HCT116 (cell line): ENCODE data around the gene NOTCH1.

ENCODE experiments used
- CTCF ChIP-seq, 3 experiments: fragments of 200-600 bp in 1 of 3; sonication (generic) in 1 of 3; IDR thresholded peaks in 2 of 3; conservative IDR thresholded peaks in 1 of 3; 2 replicates each; pipeline ENCODE4 v1.5.1; 2012 to 2017; ENCODE audit warnings: low read depth in 2 of 3, low read length in 2 of 3, antibody characterized with exemption in 1 of 3, borderline replicate concordance in 1 of 3, control low read depth in 1 of 3, mild to moderate bottlenecking in 1 of 3, mixed read lengths in 1 of 3, mixed run types in 1 of 3, moderate library complexity in 1 of 3; ENCODE audit not compliant: insufficient read depth in 1 of 3
- EZH2 ChIP-seq: fragments of 200-600 bp; sonication (generic); IDR thresholded peaks from 2 replicates; pipeline ENCODE4 v1.6.1; 2017; ENCODE audit warnings: antibody characterized with exemption, mixed run types
- EZH2phosphoT487 ChIP-seq: fragments of 200-600 bp; IDR thresholded peaks from 2 replicates; pipeline ENCODE4 v1.6.1; 2018; ENCODE audit warnings: antibody characterized with exemption, borderline replicate concordance
- JUND ChIP-seq: IDR thresholded peaks from 2 replicates; pipeline ENCODE4 v1.6.1; 2012
- POLR2A ChIP-seq: IDR thresholded peaks from 2 replicates; pipeline ENCODE4 v1.7.0; 2011; ENCODE audit warnings: borderline replicate concordance; ENCODE audit not compliant: insufficient read depth, insufficient read length; ENCODE audit errors: extremely low read depth
- POLR2AphosphoS5 ChIP-seq: IDR thresholded peaks from 2 replicates; pipeline ENCODE4 v1.6.1; 2011; ENCODE audit warnings: mild to moderate bottlenecking, low read depth, low read length, moderate library complexity
- TCF7L2 ChIP-seq: IDR thresholded peaks from 2 replicates; pipeline ENCODE4 v1.7.0; 2011; ENCODE audit warnings: borderline replicate concordance, inconsistent platforms; ENCODE audit not compliant: insufficient read depth, insufficient read length; ENCODE audit errors: extremely low read depth
- ZNF274 ChIP-seq: fragments of 200-500 bp; sonication (Bioruptor generic); IDR thresholded peaks from 2 replicates; pipeline ENCODE4 v1.6.1; 2014; ENCODE audit warnings: mild to moderate bottlenecking, low read depth, low read length, inconsistent platforms
- TF ChIP-seq, protein P1 (sequence below): IDR thresholded peaks from 2 replicates; pipeline ENCODE4 v1.6.1; 2011; ENCODE audit warnings: mild to moderate bottlenecking, low read length, moderate library complexity; ENCODE audit not compliant: insufficient replicate concordance; ENCODE audit errors: extremely low read depth
- TF ChIP-seq, protein P2 (sequence below): IDR thresholded peaks from 2 replicates; pipeline ENCODE4 v1.6.1; 2012

GRCh38 chr9:136593581-136593980 is 47.7 kb upstream of the NOTCH1 start:
- TF ChIP-seq POLR2A (no peak), ZNF274 (no peak), EZH2phosphoT487 (no peak), EZH2 (no peak), TCF7L2 (no peak), JUND (no peak), POLR2AphosphoS5 (no peak), CTCF (IDR thresholded peaks at IDR 0.05 in 2 of 3, conservative IDR thresholded peaks at IDR 0.05 in 1 of 3; ENCODE audit: borderline replicate concordance in 1 of 3, insufficient read depth in 1 of 3, low read depth in 2 of 3, low read length in 2 of 3) (no peak)
- TF ChIP-seq, protein P1, sequence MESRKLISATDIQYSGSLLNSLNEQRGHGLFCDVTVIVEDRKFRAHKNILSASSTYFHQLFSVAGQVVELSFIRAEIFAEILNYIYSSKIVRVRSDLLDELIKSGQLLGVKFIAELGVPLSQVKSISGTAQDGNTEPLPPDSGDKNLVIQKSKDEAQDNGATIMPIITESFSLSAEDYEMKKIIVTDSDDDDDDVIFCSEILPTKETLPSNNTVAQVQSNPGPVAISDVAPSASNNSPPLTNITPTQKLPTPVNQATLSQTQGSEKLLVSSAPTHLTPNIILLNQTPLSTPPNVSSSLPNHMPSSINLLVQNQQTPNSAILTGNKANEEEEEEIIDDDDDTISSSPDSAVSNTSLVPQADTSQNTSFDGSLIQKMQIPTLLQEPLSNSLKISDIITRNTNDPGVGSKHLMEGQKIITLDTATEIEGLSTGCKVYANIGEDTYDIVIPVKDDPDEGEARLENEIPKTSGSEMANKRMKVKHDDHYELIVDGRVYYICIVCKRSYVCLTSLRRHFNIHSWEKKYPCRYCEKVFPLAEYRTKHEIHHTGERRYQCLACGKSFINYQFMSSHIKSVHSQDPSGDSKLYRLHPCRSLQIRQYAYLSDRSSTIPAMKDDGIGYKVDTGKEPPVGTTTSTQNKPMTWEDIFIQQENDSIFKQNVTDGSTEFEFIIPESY, result no peak
- TF ChIP-seq, protein P2, sequence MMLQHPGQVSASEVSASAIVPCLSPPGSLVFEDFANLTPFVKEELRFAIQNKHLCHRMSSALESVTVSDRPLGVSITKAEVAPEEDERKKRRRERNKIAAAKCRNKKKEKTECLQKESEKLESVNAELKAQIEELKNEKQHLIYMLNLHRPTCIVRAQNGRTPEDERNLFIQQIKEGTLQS, result no peak
